ENCODE data around the gene C15orf61.

The C15orf61 gene

DNA sequence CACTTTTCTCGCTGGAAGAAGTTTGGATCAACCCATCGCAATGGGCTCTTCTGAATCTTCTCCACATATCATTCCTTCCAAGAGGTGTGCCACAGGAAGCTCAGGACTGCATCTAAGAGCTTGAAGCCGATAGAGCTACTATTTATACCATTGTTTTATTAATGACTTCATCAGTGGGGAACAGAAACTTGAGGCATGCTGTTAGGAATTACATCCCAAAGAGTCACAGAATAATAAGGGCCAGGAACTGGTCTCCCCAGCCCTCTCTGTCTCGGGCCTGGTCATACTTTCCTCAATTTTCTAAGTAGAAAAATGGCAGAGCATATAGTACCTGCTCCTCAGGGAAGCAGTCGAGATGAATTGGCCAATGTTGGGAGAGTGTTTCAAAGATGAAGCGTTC is 16.9 kb upstream of the C15orf61 start:
- H3K4me1 ChIP-seq (ENCODE audit: insufficient read depth, low read length, poor library complexity, severe bottlenecking): peaks cover 22% of the 10 kb centered on the region
- H3K9ac ChIP-seq (ENCODE audit: low read depth, low read length, poor library complexity, severe bottlenecking): no peak overlapping the region
- no peaks in the 10 kb centered on the region for H4K20me1 ChIP-seq (ENCODE audit: insufficient read depth, low read length, poor library complexity, severe bottlenecking)
- H3K27me3 ChIP-seq (ENCODE audit: insufficient read depth, low read length, poor library complexity, severe bottlenecking): no peaks in the 10 kb centered on the region
- H3K36me3 ChIP-seq (ENCODE audit: insufficient read depth, low read length): no peaks in the 10 kb centered on the region
- no peak for TF ChIP-seq CTCF (conservative IDR thresholded peaks at IDR 0.05; ENCODE audit: low read length)
- no peak for TF ChIP-seq EZH2phosphoT487 (IDR thresholded peaks at IDR 0.05; ENCODE audit: borderline replicate concordance)
- no peak overlapping the region for H2AFZ ChIP-seq (ENCODE audit: low read length)
- no peaks in the 10 kb centered on the region for H3K9me3 ChIP-seq (ENCODE audit: insufficient read depth, low read depth, low read length)
- H3F3A ChIP-seq (ENCODE audit: low read depth): no peaks in the 10 kb centered on the region
- H3K4me2 ChIP-seq (ENCODE audit: low read depth, low read length, poor library complexity, severe bottlenecking): no peak overlapping the region
- H3K79me2 ChIP-seq (ENCODE audit: insufficient read depth, low read length): no peaks in the 10 kb centered on the region
- H3K4me3 ChIP-seq (ENCODE audit: low read length, poor library complexity, severe bottlenecking): no peak overlapping the region
- H3K9me2 ChIP-seq (replicated peaks; ENCODE audit: low read depth, low read length): no peaks in the 10 kb centered on the region

GRCh38 chr15:67504796-67505195 is 16.1 kb upstream of the C15orf61 start:
- Histone ChIP-seq H3K79me2 (ENCODE audit: insufficient read depth, low read length) (no peaks in the 10 kb centered on the region), H3K36me3 (ENCODE audit: insufficient read depth, low read length) (no peaks in the 10 kb centered on the region), H2AFZ (ENCODE audit: low read length) (no peak overlapping the region), H3K9me2 (replicated peaks; ENCODE audit: low read depth, low read length) (no peaks in the 10 kb centered on the region), H3K27me3 (ENCODE audit: insufficient read depth, low read length, poor library complexity, severe bottlenecking) (no peaks in the 10 kb centered on the region), H3K9ac (ENCODE audit: low read depth, low read length, poor library complexity, severe bottlenecking) (no peak overlapping the region), H4K20me1 (ENCODE audit: insufficient read depth, low read length, poor library complexity, severe bottlenecking) (no peaks in the 10 kb centered on the region), H3K4me1 (ENCODE audit: insufficient read depth, low read length, poor library complexity, severe bottlenecking) (peaks cover 22% of the 10 kb centered on the region), H3K4me3 (ENCODE audit: low read length, poor library complexity, severe bottlenecking) (no peak overlapping the region), H3K9me3 (ENCODE audit: insufficient read depth, low read depth, low read length) (no peaks in the 10 kb centered on the region), H3F3A (ENCODE audit: low read depth) (no peaks in the 10 kb centered on the region), H3K4me2 (ENCODE audit: low read depth, low read length, poor library complexity, severe bottlenecking) (no peak overlapping the region)
- TF ChIP-seq EZH2phosphoT487 (IDR thresholded peaks at IDR 0.05; ENCODE audit: borderline replicate concordance) (no peak), CTCF (conservative IDR thresholded peaks at IDR 0.05; ENCODE audit: low read length) (no peak)

DNA sequence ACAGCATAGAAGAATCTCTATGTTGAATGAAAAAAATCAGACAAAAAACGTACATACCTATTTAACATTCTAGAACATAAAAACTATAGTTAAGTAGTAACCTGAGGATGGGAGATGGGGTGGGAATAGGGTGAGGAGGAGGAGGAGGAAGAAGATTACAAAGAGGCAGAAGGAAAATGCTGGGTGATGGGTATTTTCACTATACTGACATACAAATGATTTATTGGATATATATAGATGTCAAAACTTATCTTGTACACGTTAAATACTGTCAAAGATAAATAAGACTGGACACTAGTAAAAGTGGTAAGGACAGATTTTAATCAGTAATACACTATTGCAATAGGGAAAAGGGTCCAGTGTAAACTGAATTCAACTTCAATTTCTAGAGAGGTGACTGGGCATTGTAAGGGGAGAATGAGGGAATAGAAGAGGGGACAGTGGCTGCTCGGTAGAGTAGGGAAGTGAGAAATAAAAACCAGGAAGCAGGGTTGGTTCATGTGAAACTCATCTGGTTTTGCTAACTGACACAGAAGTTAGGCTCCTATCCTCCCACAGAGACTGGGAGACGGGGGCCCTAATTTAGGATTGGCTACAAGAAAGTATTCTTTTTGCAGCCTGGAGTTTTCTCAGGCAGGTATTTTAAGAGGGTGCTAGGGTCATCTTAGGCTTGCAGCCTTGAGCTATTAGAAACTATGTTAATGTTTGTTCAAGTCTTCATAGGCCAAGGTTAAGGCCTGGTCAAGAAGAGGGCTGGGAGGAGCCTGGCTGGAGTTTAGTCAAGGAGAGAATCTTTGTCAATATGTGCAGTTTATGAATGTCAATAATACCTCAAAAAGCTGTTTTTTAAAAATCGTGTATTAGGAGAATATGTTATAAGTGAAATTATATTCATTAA is 15.0 kb upstream of the C15orf61 start:
- H3K9ac ChIP-seq (ENCODE audit: low read depth, low read length, poor library complexity, severe bottlenecking): no peak overlapping the region
- H3K27me3 ChIP-seq (ENCODE audit: insufficient read depth, low read length, poor library complexity, severe bottlenecking): no peaks in the 10 kb centered on the region
- H3K79me2 ChIP-seq (ENCODE audit: insufficient read depth, low read length): no peaks in the 10 kb centered on the region
- no peak overlapping the region for H3K4me3 ChIP-seq (ENCODE audit: low read length, poor library complexity, severe bottlenecking)
- H3K4me2 ChIP-seq (ENCODE audit: low read depth, low read length, poor library complexity, severe bottlenecking): peak overlapping the region; percentile 7
- TF ChIP-seq EZH2phosphoT487 (IDR thresholded peaks at IDR 0.05; ENCODE audit: borderline replicate concordance) (no peak), CTCF (conservative IDR thresholded peaks at IDR 0.05; ENCODE audit: low read length) (no peak)
- peak overlapping the region; percentile 66; the same call in 1 of the 2 replicates for H2AFZ ChIP-seq (ENCODE audit: low read length)
- H3F3A ChIP-seq (ENCODE audit: low read depth): no peaks in the 10 kb centered on the region
- peaks cover 33% of the 10 kb centered on the region for H3K4me1 ChIP-seq (ENCODE audit: insufficient read depth, low read length, poor library complexity, severe bottlenecking)
- no peaks in the 10 kb centered on the region for H3K36me3 ChIP-seq (ENCODE audit: insufficient read depth, low read length)
- H3K9me3 ChIP-seq (ENCODE audit: insufficient read depth, low read depth, low read length): no peaks in the 10 kb centered on the region
- H4K20me1 ChIP-seq (ENCODE audit: insufficient read depth, low read length, poor library complexity, severe bottlenecking): no peaks in the 10 kb centered on the region
- no peaks in the 10 kb centered on the region for H3K9me2 ChIP-seq (replicated peaks; ENCODE audit: low read depth, low read length)

Data from Loucy (cell line).